Panc1 (cell line): Measurements from ENCODE around the gene ARSI. TPM values are rescaled to one million over a fixed set of nuclear protein-coding genes. Genes with fewer than 3 reads are reported as not detected.

Source experiments
- ATAC-seq: fragments of 200-7000 bp; cut with Tn5 transposase; 2 replicates; pipeline ENCODE4 v1.9.1; 2020; ENCODE audit warnings: mild to moderate bottlenecking, moderate library complexity
- BruUV-seq: library from RNA; stranded (reverse); fragments of 400-500 nt; replicated peaks from 2 replicates; lab custom pipeline; 2021; lab: Mats Ljungman, UMichigan
- CTCF ChIA-PET: fragments of 300-600 bp; sonication (Branson Sonifier 250); formaldehyde crosslinking; loops from one replicate; lab custom pipeline; 2022; ENCODE audit warnings: antibody characterized with exemption; lab: Charles Lee
- POLR2A ChIA-PET: fragments of 300-600 bp; sonication (Branson Sonifier 250); formaldehyde crosslinking; loops from one replicate; lab custom pipeline; 2022; ENCODE audit warnings: antibody characterized with exemption; lab: Charles Lee
- DNase-seq: peaks from one replicate; pipeline ENCODE4 v3.0.0-alpha.2; 2010; ENCODE audit warnings: low read depth, low spot score
- H3K27ac ChIP-seq: 2 replicates; pipeline ENCODE4 v1.5.1; 2011; ENCODE audit warnings: mild to moderate bottlenecking, low read length, inconsistent platforms
- H3K27me3 ChIP-seq: fragments of 200-500 bp; sonication (Bioruptor generic); 2 replicates; pipeline ENCODE4 v1.6.0; 2014; ENCODE audit warnings: low read length, inconsistent platforms; ENCODE audit not compliant: control insufficient read depth, insufficient read depth
- H3K36me3 ChIP-seq: fragments of 200-500 bp; sonication (Bioruptor generic); 2 replicates; pipeline ENCODE4 v1.5.1; 2014; ENCODE audit warnings: inconsistent platforms, mild to moderate bottlenecking, low read length, moderate library complexity; ENCODE audit not compliant: control insufficient read depth, insufficient read depth
- H3K4me1 ChIP-seq: 2 replicates; pipeline ENCODE4 v1.5.1; 2011; ENCODE audit warnings: inconsistent platforms, mild to moderate bottlenecking, low read length, moderate library complexity; ENCODE audit not compliant: control insufficient read depth, insufficient read depth
- H3K4me3 ChIP-seq, 2 experiments: 2 replicates each; pipeline ENCODE4 v1.5.1; 2011 to 2012; ENCODE audit warnings: low read depth in 2 of 2, low read length in 2 of 2, mild to moderate bottlenecking in 2 of 2, inconsistent platforms in 1 of 2, moderate library complexity in 1 of 2
- H3K9me3 ChIP-seq: fragments of 200-500 bp; sonication (Bioruptor generic); 2 replicates; pipeline ENCODE4 v1.5.1; 2014; ENCODE audit warnings: low read depth, mild to moderate bottlenecking, inconsistent platforms, low read length, moderate library complexity; ENCODE audit not compliant: control insufficient read depth, insufficient read depth
- CTCF ChIP-seq: fragments of 450-650 bp; IDR thresholded peaks from 2 replicates; pipeline ENCODE4 v1.5.1; 2017; ENCODE audit warnings: mild to moderate bottlenecking
- POLR2AphosphoS5 ChIP-seq: IDR thresholded peaks from 2 replicates; pipeline ENCODE4 v1.6.1; 2012; ENCODE audit warnings: mild to moderate bottlenecking, low read depth, low read length, moderate library complexity
- SIN3A ChIP-seq: IDR thresholded peaks from 2 replicates; pipeline ENCODE4 v1.6.1; 2012; ENCODE audit warnings: low read depth, mild to moderate bottlenecking, low read length, moderate library complexity, borderline replicate concordance; ENCODE audit not compliant: insufficient read depth
- TCF7L2 ChIP-seq: IDR thresholded peaks from 2 replicates; pipeline ENCODE4 v1.6.1; 2011; ENCODE audit warnings: mild to moderate bottlenecking, low read depth, low read length, inconsistent platforms
- in situ Hi-C: cut with HindIII; loops from 2 replicates; pipeline ENCODE4 v1.10.0; 2016; ENCODE audit warnings: low sequenced_read_pairs, low pct_unique_long_range_greater_than_20kb
- intact Hi-C: fragments of 100-400 bp; cut with micrococcal nuclease; formaldehyde crosslinking; loops from one replicate; pipeline ENCODE4 v1.10.0; 2022; ENCODE audit not compliant: unreplicated experiment
- total RNA-seq: library from RNA; stranded (reverse); gene quantifications from one replicate; pipeline ENCODE4 v1.2.1, GENCODE V29; 2021; ENCODE audit not compliant: unreplicated experiment
- TF ChIP-seq, protein P1 (sequence below), 2 experiments: IDR thresholded peaks; 2 replicates each; pipeline ENCODE4 v1.6.1; 2011 to 2012; ENCODE audit warnings: low read depth in 2 of 2, control low read depth in 1 of 2, low read length in 1 of 2, mild to moderate bottlenecking in 1 of 2, moderate library complexity in 1 of 2; ENCODE audit not compliant: insufficient read depth in 1 of 2

The ARSI gene
- total RNA-seq, 1 experiment from 2014 or later: 18.6 TPM

DNA sequence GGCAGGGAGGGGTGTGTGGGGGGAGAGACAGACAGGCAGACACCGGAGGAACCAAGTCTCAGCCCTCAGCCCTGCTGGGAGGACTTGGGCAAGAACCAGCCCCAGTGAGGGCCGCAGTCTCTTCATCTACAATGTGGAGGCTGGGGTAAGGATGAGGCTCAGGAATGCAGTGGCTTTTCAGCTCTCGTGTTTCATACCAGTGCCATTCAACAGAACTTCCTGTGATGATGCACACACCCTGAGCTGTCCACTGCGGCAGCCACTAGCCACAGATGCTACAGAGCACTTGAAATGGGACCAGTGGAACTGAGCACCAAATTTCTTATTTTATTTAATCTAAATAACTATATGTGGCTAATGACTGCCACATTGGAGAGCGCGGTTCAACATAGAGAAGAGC lies 23.8 kb downstream of the ARSI start:
- Histone ChIP-seq H3K9me3 (no peaks in the 10 kb centered on the region), H3K4me3 (no peak overlapping the region), H3K27ac (no peak overlapping the region), H3K36me3 (no peaks in the 10 kb centered on the region), H3K4me1 (no peaks in the 10 kb centered on the region), H3K27me3 (no peaks in the 10 kb centered on the region)
- BruUV-seq: no TSS peak
- intact Hi-C loops: no loop called here
- POLR2A ChIA-PET: no interaction called here
- no peak for ATAC-seq
- no peak for DNase-seq
- no peak for TF ChIP-seq POLR2AphosphoS5
- no peak for TF ChIP-seq CTCF
- TF ChIP-seq SIN3A: no peak
- CTCF ChIA-PET: no interaction called here
- in situ Hi-C loops: no loop called here

GRCh38 chr5:150278046-150278730 lies 24.5 kb downstream of the ARSI start:
- no TSS peak for BruUV-seq
- intact Hi-C loops: no loop called here

GRCh38 chr5:150277043-150277442 lies 25.7 kb downstream of the ARSI start:
- ChIA-PET CTCF (no interaction called here), POLR2A (no interaction called here)
- in situ Hi-C loops: no loop called here
- no peak for DNase-seq
- Histone ChIP-seq H3K4me1 (no peaks in the 10 kb centered on the region), H3K36me3 (no peaks in the 10 kb centered on the region), H3K27me3 (no peaks in the 10 kb centered on the region), H3K27ac (no peak overlapping the region), H3K4me3 (no peak overlapping the region), H3K9me3 (no peaks in the 10 kb centered on the region)
- intact Hi-C loops: loop anchor here (1.0 kb wide), 1 partner anchor 63 kb away; no protein-coding TSS in a partner anchor
- TF ChIP-seq CTCF (no peak), TCF7L2 (no peak), POLR2AphosphoS5 (no peak), SIN3A (no peak)
- TF ChIP-seq, protein P1, sequence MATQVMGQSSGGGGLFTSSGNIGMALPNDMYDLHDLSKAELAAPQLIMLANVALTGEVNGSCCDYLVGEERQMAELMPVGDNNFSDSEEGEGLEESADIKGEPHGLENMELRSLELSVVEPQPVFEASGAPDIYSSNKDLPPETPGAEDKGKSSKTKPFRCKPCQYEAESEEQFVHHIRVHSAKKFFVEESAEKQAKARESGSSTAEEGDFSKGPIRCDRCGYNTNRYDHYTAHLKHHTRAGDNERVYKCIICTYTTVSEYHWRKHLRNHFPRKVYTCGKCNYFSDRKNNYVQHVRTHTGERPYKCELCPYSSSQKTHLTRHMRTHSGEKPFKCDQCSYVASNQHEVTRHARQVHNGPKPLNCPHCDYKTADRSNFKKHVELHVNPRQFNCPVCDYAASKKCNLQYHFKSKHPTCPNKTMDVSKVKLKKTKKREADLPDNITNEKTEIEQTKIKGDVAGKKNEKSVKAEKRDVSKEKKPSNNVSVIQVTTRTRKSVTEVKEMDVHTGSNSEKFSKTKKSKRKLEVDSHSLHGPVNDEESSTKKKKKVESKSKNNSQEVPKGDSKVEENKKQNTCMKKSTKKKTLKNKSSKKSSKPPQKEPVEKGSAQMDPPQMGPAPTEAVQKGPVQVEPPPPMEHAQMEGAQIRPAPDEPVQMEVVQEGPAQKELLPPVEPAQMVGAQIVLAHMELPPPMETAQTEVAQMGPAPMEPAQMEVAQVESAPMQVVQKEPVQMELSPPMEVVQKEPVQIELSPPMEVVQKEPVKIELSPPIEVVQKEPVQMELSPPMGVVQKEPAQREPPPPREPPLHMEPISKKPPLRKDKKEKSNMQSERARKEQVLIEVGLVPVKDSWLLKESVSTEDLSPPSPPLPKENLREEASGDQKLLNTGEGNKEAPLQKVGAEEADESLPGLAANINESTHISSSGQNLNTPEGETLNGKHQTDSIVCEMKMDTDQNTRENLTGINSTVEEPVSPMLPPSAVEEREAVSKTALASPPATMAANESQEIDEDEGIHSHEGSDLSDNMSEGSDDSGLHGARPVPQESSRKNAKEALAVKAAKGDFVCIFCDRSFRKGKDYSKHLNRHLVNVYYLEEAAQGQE (IDR thresholded peaks at IDR 0.05; ENCODE audit: insufficient read depth in 1 of 2, low read depth in 2 of 2, low read length in 1 of 2): no peak
- ATAC-seq: no peak
- no TSS peak for BruUV-seq

More at GRCh38 chr5:150278046-150278730, 24.5 kb downstream of the ARSI start:
- H3K4me3 ChIP-seq: no peak overlapping the region
- CTCF ChIA-PET: no interaction called here
- H3K27ac ChIP-seq: no peak overlapping the region
- H3K4me1 ChIP-seq: no peaks in the 10 kb centered on the region
- H3K9me3 ChIP-seq: no peaks in the 10 kb centered on the region
- no peaks in the 10 kb centered on the region for H3K36me3 ChIP-seq
- ATAC-seq: no peak
- in situ Hi-C loops: no loop called here
- H3K27me3 ChIP-seq: no peaks in the 10 kb centered on the region
- no peak for TF ChIP-seq SIN3A
- TF ChIP-seq, protein P1 (IDR thresholded peaks at IDR 0.05; ENCODE audit: insufficient read depth in 1 of 2, low read depth in 2 of 2, low read length in 1 of 2): no peak
- POLR2A ChIA-PET: no interaction called here
- no peak for DNase-seq
